ENCODE data around the gene TGDS.

- TF ChIP-seq EZH2 (IDR thresholded peaks at IDR 0.05; ENCODE audit: insufficient read depth, poor library complexity, severe bottlenecking) = no peak
- TF ChIP-seq EZH2phosphoT487 (IDR thresholded peaks at IDR 0.05; ENCODE audit: insufficient read depth, low read depth) = no peak
These were observed 12.0 kb downstream of the TGDS start for GRCh38 chr13:94583926-94584325.

All from GM23248 (cell line).